Activated CD4-positive, alpha-beta T cell treated with anti-CD3 and anti-CD28 coated beads for 48 hours (primary cell): ENCODE measurements around the gene APCDD1L.

Source experiments
- DNase-seq: peaks from one replicate; pipeline ENCODE4 v3.0.0-alpha.2; 2020

Gene APCDD1L

DNA sequence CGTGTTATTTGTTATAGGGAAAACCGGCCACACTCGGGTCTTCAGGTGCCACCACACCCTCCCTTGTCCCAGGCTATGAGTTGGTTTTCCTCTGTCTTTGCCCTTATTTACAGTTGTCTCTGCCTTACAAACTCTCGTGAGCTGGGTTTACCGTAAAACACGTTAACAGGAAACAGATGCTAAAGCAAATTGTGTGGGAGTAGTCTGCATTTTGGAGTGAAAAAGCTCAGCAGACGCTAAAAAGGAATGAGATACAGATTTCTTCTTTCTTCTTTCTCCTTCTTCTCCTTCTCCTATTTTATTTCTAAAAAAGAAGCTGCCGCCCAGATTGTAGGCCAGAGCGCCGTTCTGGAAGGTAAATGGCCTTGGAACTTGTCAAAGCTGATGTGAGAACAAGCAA lies 51.9 kb downstream of the APCDD1L start:
- DNase-seq, result no peak

DNA sequence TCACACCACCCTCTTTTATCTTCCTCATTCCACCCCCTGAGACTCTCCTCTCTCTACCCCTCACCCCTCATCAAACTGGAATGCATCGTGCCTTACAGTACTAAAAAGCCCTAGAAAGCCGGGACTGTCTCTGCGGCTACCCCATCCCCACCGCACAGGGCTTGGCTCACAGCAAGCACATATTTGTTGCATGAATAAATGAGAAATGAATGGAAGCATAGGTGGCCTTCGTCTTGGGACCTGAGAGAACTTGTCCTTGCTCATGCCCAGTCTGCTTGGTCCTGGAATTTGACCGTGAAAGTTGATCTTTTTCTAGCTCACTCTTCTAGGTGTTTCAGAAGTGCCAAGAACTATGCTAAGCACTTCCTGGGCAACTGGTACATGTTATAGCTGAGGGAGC lies 53.3 kb downstream of the APCDD1L start:
- DNase-seq, result no peak

DNA sequence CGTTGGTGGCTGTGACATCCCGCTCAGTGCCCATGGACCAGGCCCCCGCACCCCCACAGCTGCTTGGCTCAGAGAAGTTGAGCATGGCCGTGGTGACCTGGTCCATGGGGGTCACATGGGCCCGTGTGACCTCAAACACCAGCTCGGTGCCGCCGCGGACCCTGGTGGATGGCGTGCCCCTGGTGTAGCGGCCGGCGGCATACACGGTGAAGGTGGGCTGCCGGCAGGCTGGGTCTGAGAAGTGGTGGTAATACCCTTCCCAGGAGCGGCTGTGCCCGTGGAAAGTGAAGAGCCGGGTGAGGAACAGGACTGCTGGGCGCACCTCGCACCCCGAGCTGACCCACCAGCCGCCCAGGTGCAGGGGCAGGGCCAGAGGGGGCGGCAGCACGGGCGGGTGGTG lies 54.1 kb downstream of the APCDD1L start:
- no peak for DNase-seq

DNA sequence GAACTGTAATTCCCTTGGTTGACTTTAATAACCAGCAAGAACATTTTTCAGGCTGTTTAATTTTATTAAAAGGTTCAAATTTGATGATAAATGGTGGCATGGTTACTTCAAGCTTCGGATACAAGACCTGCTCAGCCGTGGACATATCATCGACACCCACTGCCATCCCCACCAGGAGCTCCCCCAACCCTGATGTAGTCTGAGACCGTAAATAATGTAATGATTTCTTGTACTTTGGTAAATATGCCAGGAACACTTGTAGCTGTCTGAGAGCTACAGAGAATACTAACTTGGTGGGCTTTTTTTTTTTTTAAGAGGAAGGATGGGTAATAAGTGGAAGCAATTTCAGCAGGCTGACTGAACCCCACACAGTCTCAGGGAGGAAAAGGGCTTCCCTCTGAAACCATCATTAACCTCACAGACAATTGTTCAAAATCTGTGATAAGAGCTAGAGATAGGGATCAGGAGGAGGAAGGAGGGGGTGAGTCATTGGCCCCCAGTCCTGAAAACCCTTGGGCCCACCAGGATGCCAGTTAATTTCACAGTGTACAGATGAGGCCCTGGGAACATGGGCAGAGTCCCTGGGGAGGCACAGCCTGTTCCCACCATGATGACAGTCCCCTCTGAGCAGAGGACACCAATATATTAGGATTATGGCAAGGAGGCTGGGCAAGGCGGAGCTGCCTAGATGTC lies 56.0 kb downstream of the APCDD1L start:
- no peak for DNase-seq

DNA sequence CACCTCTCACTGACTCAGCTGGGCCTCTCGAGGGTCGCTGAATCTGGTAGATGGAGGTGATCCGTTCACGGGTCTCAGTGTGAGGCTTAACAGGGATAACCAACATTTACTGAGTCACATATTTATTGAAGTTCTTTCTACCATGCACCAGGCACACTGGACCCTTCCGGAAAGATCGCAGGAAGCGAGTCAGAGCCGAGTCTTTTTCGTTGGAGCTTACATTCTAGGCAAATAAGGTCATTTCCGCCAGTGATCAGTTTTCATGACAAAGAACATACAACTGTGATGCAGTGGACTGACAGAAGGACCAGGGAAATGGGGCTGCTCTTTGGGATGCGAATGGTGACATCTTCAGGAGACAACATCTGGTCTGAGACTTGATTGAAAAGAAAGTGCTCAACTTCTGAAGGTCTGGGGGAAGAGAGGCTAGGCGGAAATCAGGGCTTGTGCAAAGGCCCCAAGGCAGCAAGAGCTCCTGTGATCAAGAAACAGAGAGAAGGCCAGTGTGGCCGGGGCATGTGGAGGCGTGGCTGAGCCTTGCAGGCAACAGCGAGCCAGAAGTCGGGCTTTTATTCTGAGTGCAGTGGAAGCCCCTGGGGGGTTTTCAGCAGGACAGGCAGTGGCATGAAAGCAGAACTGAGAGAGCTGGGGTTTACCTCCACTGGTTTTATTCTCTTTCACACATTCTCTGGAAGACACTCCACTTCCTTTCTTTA lies 56.7 kb downstream of the APCDD1L start:
- no peak for DNase-seq

DNA sequence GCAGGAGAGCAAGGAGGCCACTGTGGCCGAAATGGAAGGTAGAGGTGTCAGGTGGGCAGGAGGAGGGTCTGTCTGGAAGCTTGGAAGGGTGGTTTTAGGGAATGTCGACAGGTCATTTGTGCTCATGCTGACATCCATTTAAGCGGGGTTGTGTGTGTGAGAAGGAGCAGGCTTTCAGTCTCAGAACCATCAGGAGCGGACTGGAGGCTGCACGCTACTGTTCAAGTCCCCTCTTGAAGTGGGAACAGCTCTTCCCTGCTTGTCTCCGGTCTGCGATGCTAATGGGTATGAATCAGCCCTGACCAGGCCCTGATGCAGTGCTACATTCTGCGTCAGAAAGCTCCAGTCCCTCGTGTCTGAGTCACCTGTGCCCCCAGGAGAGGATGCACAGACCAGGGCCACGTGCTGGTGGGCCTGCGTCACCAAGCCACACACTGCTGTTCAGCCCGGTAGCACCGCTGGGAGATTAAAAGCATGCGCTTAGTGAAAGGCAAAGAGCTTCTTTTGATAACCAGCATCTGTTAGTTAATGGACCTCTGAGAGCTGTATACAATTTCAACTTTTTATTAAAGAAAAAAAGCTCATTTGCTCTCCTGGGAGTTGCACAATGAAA lies 58.0 kb downstream of the APCDD1L start:
- DNase-seq, result no peak

DNA sequence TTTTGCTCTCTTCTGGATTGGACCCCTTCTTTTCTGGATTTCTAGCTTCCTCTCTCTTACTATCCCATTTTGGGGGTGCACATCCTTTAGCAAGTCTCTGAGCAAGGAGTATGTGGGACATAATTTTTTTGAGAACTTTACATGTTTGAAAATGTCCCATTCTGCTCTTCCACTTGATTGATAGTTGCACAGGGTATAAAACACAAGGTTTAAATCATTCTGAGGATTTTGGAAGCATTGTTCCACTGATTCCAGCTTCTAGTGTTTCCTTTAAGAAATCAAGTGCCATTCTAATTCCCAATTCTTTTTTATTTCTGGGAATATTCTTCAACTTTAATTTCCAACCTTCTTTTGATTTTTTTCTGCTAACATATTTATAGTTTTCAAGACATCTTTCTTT lies 60.7 kb downstream of the APCDD1L start:
- DNase-seq, result no peak

DNA sequence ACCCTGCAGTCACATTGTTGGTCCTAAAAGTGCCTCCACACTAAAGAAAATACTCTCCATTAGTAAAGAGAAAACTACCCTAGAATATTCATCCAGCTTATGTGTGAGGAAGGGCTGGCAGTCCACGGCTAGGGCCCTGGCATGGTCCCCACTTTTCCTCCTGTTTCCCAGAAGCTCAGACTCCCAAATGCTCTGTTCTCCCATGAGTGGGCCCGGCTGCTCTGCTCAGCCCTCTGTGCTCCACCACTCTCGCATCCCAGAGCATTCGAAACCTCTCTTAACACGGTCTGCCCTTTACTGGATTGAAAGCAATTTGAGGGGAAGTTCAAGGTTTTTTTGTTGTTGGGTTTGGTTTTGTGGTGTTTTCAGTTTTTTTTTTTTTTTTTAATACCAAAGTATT lies 61.8 kb downstream of the APCDD1L start:
- DNase-seq, result no peak

DNA sequence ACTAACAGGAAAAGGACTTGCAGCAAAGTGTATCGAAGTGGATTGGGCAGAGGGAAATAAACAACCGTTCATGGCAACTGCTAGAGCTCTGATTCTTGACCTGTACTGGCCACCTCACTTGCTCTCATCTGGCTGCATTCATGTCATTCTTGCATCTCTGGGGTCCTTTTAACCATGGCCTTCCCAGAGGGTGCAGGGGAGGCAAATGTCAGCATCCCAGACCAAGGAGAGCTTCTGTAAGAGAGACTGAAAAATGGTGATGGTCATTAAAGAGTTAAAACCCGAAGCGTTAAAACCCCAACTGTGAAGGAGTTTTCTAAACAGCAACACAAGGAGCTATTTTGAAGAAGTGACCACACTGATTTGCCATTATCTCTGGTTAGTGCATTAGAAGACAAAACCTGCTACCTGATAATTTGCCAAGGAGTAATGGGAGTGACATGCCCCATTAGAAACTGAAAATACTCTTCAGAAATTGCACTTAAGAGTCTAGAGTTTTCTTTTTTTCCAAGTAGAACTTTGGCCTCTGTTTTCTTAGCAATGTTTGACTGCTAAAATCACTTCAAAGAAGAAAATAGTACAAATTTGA lies 62.4 kb downstream of the APCDD1L start:
- no peak for DNase-seq

DNA sequence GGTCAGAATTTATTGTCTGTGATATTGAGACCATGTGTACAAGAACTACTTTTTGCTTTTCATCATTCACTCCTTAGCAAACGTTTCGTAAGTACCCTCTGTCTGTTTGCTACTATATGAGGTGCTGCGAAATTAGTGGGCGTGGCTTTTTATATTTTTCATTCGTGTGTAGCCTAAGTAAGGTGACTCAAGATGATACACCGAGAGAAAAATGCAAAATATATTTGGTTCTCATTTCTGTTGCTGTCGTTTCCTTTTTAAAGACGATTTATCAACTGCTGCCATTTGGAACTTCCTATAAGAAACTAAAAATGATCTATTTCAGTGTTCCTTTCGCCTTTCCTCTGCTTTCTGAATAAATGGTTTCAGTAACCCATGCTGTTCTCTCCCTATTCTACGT lies 64.9 kb downstream of the APCDD1L start:
- DNase-seq, result no peak

DNA sequence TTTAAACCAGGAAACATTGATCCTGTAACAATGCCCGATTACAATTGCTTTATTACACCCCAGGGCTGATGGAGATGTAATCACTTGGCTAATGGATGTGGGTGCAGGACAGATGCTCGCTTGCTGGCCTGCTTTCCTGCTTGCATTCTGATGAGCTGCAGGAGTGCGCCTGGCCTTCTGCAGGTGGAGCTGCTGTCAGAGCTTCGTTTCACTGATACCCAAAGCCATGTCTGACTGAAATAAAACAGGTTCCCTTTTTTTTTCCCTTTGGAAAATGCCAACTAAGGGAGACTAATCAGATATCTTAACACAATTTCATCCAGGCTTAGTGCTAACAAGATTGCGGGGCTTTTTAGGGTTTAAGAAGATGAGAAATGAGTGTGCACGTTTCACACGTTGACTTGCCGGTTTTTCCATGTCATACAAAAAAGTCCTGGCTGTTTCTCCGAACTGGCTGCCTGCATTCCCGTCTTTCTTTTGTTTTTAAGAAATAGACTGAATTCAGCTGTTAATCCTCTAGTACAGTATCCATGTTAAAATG lies 65.4 kb downstream of the APCDD1L start:
- DNase-seq, result no peak

DNA sequence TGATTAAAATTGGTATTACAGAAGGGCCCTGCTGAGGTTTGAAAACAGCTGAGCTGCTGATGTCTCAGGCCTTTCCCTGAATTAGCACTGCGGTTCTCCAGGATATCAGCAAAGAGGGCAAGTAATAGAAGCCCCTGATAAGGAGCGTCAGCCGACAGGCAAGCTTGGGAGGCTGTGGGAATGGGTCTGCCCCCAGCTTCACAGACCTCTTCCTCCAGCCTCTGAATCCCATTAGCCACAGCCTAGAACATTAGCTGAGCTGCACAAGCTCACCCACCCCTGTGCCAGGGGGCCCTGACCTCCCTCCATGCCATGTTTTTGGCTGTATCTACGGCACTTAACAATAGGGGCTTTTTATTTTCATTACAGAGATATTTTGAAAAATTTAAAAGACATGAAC lies 66.2 kb downstream of the APCDD1L start:
- no peak for DNase-seq

DNA sequence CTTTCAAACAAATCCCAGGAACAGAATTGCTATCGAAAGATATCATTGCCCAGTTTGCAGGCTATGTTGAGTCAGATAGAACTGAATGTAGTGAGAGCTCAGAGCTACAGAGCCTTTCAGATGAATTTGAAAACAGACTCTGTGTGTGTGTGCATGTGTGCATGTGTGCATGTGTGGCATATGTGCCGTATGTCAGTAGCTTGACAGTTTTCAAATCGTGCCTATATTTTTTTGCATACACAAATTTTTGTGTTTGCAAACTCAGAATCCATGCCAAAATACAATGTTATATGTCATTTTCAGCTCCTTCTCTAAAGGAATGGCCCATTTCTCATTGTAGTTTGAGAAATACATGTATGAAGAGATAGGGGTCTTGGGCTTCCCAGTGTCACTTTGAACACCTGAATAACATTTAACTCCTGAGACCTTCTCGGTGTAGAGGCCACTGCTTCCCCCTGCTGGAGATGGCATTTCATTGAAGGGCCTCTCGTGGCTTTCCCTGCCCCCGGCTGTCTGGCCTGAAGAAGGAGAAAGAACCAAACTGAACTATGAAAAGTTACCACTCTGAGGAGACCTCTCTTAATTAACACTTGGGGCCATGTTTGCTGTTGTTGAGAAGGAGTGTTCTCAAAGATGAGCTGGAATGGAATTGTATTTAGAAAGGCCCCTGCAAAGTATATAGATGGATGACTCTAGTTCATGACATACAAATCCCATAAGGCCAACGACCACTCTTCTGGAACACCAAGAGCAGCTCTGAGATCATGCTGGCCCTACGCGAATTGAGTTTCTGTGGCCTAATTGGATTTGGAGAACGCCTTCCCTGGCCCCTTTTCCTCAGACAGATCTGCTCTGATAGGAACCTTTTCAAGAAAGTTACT lies 67.4 kb downstream of the APCDD1L start:
- DNase-seq, result peak; percentile 66

DNA sequence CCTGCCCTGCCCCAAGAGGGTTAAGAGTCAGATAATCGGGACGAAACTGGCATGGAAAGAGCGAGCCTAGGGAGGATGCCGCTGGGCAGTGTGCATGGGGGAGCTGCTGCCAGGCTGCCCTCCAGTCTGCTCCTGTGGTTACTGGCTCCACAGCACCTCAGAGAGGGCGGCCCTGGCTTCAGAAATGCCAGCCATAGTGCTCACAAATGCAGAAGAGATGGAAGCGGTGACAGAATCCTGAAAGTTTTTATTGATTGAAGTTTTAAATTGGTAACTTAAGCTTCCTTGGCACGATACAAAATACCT lies 68.3 kb downstream of the APCDD1L start:
- DNase-seq, result no peak

DNA sequence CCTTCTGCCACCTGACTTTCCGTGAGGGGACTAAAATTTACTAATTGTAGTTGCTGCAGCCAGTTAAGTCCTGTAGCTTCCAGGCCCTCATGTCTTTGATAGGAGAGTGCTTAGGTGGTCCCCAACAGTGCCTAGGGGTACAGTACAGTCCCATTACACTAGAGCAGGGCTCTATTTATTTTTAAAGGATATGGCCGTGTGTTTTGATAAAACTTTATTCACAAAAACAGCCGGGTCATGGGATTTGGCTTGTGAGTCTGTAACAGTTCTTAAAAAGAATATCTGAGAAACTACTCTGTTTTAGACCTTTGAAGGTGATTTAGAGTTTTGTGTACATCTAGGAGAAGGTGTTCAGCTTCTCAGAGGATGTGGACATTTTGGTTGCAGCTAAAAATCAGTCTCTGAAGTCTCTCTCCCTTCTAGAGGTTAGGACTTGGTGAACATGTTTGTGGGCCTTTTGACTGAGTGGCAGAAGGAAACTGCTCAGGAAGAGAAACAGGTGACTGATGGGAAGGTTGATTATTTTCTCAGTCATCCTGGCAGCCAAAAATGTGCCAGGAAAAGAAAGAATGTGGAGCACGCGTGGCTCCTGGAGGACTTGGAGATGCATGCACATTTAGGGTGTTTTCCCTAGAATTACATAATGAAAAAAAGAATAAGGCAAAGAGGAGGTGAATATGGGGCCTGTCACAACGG lies 68.8 kb downstream of the APCDD1L start:
- DNase-seq, result no peak

DNA sequence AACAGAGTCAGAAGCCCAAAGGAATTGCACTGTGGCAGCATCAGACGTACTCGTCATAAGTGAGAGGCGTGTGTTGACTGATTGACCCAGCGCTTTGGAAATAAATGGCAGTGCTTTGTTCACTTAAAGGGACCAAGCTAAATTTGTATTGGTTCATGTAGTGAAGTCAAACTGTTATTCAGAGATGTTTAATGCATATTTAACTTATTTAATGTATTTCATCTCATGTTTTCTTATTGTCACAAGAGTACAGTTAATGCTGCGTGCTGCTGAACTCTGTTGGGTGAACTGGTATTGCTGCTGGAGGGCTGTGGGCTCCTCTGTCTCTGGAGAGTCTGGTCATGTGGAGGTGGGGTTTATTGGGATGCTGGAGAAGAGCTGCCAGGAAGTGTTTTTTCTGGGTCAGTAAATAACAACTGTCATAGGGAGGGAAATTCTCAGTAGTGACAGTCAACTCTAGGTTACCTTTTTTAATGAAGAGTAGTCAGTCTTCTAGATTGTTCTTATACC lies 70.4 kb downstream of the APCDD1L start:
- no peak for DNase-seq

DNA sequence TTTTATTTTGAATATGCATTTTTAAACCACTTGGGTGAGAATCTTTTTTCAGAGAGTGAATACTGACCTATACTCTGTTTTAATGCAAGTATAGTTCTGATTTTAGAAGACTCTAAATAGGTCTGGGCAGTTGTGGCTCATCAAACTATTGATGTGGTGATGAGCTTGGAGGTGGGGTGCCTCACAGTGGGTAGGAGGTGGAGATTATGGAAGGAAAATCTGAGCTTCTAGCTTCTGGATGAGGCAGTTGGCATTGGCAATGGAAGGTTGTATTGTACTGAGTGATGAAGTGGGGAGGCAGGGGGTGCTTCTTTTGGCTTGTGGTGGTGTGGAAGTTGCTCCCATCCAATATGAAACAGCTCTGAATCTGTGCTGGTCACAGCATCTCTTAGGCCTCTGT lies 73.5 kb downstream of the APCDD1L start:
- DNase-seq, result no peak

DNA sequence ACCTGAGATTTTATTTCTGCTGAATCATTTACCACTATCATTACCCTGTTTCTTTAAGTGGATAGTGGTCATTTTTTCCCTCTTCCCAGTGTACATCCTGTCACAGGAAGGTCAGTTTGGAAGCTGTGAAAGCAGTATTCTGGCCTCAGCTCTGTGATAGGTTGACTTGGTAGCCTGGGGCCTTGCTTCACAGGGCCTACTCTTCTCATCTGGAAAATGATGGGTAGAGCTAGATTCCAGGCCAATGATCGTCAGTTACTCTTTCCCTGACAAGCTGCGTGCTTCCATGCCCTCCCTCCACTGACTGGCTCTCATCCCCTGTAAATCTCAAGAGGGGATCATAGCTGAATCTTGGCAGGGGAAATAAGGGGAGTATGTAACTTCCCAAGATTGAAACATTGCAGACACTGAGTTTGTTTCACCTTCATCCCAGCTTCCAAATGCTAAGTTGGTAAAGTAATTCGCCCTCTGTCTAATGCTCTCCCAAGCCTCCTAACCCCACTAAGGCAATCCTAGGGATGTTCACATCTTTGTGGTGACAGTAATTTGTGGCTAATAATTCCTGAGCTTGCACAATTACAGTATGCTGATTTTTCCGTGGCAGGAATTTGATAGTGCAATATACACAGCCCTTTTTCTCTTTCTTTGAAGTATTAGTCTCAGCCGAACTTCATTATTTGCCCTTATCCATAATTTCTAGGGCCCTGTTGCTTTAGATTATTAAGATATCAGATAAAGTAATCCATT lies 75.0 kb downstream of the APCDD1L start:
- no peak for DNase-seq

DNA sequence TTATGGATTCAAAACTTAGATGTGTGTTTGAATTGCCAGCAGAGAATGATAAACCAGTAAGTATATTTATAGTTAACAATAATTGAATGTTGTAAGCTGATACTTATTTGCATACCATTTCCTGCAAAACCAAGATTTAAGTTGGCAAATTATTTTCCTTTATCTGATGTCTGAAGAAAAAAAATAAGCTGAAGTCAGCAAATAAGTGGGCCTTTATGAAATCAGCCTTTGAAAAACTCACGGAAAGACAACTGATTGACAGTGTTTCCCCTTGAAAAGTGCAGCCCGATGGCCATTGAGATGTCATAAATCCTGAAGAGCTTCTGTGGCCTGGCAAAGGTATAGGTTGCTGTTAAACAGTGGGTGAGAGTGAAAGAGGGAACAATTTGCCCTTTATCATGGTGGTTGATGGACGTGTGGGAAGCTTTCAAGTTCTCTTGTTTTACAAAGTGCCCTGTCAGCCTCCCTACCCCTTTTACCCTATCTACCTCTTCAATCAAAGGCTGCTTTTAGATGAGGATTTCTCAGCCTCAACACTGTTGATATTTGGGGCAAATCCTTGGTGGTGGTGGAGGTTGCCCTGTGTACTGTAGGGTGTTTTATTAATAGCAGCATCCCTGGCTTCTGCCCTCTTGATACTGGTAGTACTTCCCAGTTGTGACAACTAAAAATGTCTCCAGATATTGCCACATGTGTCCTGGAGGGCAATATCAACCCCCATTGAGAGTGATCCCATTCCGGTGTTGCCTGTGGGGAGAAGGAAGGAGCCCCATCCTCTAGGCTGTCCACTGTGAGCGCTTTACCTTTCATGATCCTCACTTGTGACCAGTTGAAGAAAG lies 76.0 kb downstream of the APCDD1L start:
- no peak for DNase-seq
